GM12892 (cell line): ENCODE results near the gene DHRS2.

Experiments
- POLR2A ChIP-seq: IDR thresholded peaks from 2 replicates; pipeline ENCODE4 v1.6.1; 2011; ENCODE audit warnings: low read depth, low read length, control low read depth
- POLR2AphosphoS5 ChIP-seq: IDR thresholded peaks from 2 replicates; pipeline ENCODE4 v1.6.1; 2011; ENCODE audit warnings: low read depth, low read length, control low read depth
- TAF1 ChIP-seq: IDR thresholded peaks from 2 replicates; pipeline ENCODE4 v1.6.1; 2011; ENCODE audit warnings: low read depth, mild to moderate bottlenecking, control low read depth, low read length, borderline replicate concordance

DNA sequence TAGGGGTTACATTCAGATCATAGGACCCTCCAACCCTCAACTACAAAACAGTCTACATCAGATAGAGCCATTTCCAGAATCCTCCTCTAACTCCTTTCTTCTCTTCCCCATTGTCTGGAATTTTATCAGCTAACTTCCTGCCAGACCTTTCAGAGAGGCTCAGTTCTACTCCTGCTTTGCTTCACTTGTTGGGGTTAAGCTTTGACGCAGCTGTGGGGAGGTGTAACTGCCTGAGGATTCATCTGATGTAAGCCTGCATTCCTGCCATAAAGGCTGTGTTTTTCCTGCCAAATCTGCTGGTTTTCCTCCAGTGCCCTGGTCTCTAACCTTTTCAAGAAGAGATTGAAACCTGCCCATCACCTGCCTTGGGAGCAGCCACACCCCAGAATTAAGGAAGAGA lies 16.9 kb downstream of the DHRS2 start:
- TF ChIP-seq POLR2A (no peak), TAF1 (no peak), POLR2AphosphoS5 (no peak)
